Glomerular endothelial cell (primary cell): ENCODE results near the gene COL5A1. TPM values are rescaled to one million over a fixed set of nuclear protein-coding genes. Genes with fewer than 3 reads are reported as not detected.

Source experiments
- DNase-seq: peaks from one replicate; pipeline ENCODE4 v3.0.0-alpha.2; 2011; ENCODE audit warnings: low read depth, low spot score; ENCODE audit errors: extremely low read depth
- total RNA-seq: library from RNA; depleted of rRNA; stranded (reverse); fragments of >200 nt; gene quantifications from 2 replicates; pipeline ENCODE4 v1.2.3, GENCODE V29; 2015

Gene COL5A1
- total RNA-seq, 1 donor from 2014 or later, result 366 TPM

- no peak for DNase-seq
Observed at GRCh38 chr9:134688661-134689320, 47.2 kb downstream of the COL5A1 start.

- no peak for DNase-seq
Observed at GRCh38 chr9:134689321-134690181, 47.9 kb downstream of the COL5A1 start.

DNA sequence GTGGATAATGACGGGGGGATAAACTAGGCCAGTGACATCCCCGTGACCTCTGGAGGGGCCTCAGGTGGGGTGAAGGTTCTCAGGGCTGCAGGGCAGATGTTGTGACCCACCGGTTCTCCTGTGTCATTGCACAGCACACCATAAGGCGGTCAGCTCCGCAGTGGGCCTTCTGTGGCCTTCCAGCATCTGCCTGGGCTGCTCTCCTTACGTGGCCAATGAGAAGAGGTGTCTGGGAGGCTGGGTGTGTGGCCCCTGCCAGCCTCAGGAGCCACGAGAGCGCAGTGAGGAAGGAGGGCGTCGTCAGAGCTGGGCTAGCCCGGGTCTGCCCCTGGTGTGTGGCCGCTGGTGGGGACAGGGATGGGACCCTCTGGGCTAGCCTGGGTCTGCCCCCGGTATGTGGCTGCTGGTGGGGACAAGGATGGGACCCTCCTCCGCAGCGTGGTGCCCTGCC, 48.7 kb downstream of the COL5A1 start:
- DNase-seq, result no peak

GRCh38 chr9:134690946-134691694, 49.5 kb downstream of the COL5A1 start:
- DNase-seq, result no peak

- DNase-seq, result no peak
Observed at GRCh38 chr9:134691695-134692572, 50.3 kb downstream of the COL5A1 start.

DNA sequence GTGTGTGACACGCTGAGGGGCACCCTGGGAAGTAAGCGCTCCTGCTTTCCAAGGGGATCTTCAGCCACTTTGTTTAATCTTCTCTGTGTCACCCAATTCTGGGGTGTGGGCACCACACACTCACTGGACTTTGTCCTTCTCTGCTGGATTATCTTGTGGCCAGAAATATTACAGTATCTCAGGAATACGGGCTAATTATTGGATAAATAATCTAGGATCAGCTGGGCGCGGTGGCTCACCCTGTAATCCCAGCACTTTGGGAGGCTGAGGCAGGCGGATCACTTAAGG, 50.9 kb downstream of the COL5A1 start:
- DNase-seq, result no peak

- no peak for DNase-seq
Observed at GRCh38 chr9:134693011-134693410, 51.4 kb downstream of the COL5A1 start.

DNA sequence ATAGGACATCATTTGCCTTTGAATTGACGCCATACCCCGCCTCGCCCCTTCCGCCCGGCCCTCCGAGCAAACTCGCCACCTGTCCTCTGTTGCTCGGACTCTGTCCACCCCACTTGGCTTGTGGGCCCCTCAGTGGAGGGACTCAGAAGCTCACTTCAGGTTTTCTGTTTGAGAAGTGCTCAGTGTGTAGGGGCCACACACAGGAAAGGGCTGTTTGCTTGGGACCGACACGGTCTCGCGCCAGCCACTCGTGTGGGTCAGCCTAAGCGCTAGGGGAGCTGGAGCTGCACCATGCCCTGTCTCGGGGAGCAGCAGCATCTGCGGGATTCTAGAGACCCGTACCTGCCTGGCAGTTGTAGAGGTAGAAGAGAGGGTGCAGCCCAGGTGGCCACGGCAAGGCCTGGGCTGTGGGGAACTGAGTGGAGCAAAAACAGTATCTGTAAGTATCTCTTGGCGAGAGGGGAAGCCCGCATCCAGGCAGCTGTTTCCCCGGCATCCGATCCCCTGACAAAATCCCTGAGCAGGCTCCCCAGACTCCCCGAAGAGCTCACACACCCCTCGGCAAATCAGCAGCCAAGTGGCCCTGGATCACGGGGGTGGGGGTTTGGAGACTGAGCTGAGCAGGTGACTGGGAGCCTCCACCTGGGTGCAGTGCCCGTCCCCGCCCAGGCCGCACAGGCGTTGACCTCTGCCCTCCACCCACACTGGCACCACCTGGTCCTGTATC, 52.2 kb downstream of the COL5A1 start:
- DNase-seq, result no peak

DNA sequence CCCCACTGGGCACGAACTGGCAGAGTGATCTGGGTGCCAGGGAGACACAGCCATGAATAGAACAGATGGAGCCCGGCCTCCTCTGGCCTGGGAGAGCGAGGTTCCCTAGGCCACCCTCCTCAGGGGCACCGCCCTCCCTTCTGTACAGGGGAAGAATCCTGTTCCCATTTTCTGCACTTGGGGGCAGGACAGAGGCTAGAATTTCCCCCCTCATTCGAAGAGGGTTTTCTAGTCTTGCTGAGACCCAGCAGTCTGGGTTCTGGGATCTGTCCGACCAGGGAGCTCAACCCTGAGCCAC, 52.7 kb downstream of the COL5A1 start:
- no peak for DNase-seq

DNA sequence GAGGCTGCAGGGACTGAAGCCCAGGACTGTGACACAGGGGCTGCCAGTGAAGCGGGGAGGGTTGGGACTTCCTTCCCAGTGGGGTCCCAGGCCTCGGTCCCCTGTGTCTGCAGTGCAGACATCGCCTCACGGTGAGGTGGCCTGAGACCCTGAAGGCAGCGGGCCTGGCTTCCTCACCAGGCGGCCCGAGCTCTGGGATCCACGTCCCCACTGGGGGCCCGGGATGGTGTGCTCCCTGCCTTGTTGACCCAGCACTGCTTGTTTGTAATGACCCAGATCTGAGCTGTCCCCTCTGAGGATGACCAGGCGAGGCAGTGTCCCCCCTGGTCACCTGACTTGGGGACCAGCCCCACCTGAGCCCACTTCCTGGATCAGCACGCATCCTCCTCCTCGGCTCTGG, 53.1 kb downstream of the COL5A1 start:
- DNase-seq, result no peak

DNA sequence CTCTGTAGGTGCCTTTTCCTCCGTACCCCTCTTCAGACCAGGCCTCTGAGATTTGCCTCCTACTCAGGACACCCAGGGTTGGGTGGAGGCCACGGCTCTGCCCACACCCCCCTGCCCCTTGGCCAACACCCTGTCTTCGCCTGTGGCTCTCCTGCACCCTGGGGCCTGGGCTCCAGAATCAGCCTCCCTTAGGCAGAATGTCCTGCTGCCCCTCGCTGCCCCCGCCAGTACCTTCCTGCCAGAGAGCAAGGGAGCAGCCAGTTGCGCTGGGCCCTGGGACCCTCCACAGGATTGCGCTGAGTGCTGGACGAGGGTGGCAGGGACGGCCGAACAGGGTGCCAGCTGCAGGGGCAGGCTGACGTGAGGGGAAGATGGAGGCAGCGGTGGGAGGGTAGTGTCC, 53.5 kb downstream of the COL5A1 start:
- DNase-seq, result no peak

- DNase-seq, result no peak
Observed at GRCh38 chr9:134696433-134696832, 54.8 kb downstream of the COL5A1 start.

GRCh38 chr9:134698111-134698510, 56.5 kb downstream of the COL5A1 start:
- DNase-seq, result no peak

DNA sequence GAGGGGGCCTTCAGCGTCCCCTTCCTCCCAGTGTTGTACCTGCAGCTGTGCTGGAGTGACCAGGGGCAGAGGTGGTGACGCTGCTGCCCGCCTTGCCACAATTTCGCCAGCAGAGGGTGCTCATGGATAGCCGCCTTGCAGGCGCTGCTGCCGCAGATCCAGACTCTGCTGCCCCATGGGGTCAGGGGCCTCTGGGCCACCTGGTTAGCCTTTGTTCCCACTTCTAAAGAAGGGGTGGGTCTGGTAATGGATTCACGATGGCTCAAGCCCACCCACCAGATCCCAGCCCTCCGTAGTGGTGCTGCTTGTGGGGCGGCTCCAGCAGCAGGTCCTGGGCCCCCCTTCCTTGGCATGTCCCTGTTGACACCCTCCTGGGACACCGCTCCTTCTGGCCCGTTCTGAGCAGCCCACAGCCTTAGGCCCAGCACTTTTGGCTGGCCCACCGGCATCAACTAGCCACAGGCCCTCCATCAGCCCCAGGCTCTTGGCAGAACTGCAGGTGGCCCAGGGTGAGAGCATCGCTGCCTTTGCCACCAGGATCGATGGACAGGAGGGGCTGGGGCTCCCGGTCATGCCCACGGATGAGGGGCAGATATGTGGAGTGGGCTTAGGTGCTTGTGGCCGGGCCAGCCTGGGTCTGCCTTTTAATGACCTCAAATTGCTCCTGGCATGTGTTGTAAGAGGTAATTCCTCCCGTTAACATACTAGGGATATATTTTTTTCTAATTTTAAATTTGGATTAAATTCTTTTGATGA, 57.2 kb downstream of the COL5A1 start:
- no peak for DNase-seq

DNA sequence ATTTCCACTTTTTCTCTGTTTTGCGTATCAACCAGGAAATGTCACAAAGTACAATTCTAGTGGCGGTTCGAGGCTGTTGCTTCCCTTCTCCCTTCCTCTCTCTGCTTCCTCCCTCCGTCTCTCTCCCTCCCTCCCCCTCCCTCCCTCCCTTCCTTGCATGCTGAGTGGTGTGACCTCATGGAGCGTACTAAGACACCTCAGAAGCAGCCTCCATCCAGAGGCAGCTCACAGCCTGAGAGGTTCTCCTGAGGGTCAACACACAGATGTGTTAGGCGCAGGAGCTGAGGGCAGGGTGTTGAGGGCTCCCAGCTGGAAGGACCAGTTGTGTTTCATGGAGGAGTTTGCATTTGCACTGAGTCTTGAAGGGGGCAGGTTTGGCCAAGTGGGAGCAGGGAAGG, 57.7 kb downstream of the COL5A1 start:
- no peak for DNase-seq

DNA sequence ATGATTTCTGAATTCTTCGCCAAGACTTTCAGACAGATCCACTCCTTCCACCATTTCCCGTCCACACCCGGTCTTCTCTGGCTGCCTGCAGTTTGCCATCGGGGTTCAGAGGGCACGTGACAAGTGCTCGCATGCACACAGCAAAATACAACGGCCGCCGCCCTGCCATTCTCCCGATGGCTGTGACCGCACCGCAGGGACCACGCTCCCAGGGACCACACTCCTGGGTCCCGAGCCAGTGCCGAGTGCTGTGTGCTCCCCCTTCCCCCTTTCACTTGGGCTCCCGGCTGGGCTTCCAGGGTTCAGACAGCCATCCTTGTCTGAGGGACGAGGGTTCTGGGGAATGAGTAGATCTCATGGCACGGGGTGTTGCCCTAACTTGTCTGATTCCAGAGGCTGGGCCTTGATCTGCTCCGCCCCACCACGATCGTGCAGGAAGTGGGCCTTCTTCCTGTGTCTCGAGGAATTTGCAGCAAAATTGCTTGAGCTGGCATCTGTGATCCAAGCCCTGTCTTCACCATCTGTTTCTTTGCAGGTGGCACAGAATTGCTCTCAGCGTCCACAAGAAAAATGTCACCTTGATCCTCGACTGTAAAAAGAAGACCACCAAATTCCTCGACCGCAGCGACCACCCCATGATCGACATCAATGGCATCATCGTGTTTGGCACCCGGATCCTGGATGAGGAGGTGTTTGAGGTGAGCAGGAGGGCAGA, 59.2 kb downstream of the COL5A1 start:
- no peak for DNase-seq

- DNase-seq, result no peak
Observed at GRCh38 chr9:134701581-134702259, 60.1 kb downstream of the COL5A1 start.

- no peak for DNase-seq
Observed at GRCh38 chr9:134702291-134702690, 60.7 kb downstream of the COL5A1 start.
